ENCODE data around the gene FOXJ1. TPM values are rescaled to one million over a fixed set of nuclear protein-coding genes. Genes with fewer than 3 reads are reported as not detected.
A peak's percentile ranks its signal among the peaks of the same experiment; 100 is the strongest.

FOXJ1 gene
- total RNA-seq, 1 donor from 2014 or later: 2.1 TPM

- H3K9me3 Mint-ChIP-seq: no peaks in the 10 kb centered on the region
- H3K4me1 Mint-ChIP-seq: peaks cover 20% of the 10 kb centered on the region
- H3K4me3 Mint-ChIP-seq: no peak overlapping the region
- H3K27ac Mint-ChIP-seq: no peak overlapping the region
- TF ChIP-seq CTCF (IDR thresholded peaks at IDR 0.05; ENCODE audit: unreplicated experiment): peak; percentile 10
- no peak for DNase-seq (ENCODE audit: low spot score in 2 of 2, unreplicated experiment in 2 of 2)
- H3K36me3 Mint-ChIP-seq: no peaks in the 10 kb centered on the region
- H3K27me3 Mint-ChIP-seq (ENCODE audit: low read depth): peaks cover 4% of the 10 kb centered on the region
Measured at GRCh38 chr17:76107509-76107908, 33.5 kb downstream of the FOXJ1 start.

GRCh38 chr17:76106703-76107102 is 34.3 kb downstream of the FOXJ1 start:
- Mint-ChIP-seq H3K36me3 (peaks cover 2% of the 10 kb centered on the region), H3K4me3 (no peak overlapping the region), H3K27ac (peak overlapping the region; percentile 70), H3K27me3 (ENCODE audit: low read depth) (no peaks in the 10 kb centered on the region), H3K4me1 (peaks cover 20% of the 10 kb centered on the region), H3K9me3 (no peaks in the 10 kb centered on the region)
- DNase-seq (ENCODE audit: low spot score in 2 of 2, unreplicated experiment in 2 of 2): no peak
- TF ChIP-seq CTCF (IDR thresholded peaks at IDR 0.05; ENCODE audit: unreplicated experiment): no peak

- Mint-ChIP-seq H3K9me3 (no peaks in the 10 kb centered on the region), H3K36me3 (peaks cover 11% of the 10 kb centered on the region), H3K4me1 (peaks cover 20% of the 10 kb centered on the region), H3K27me3 (ENCODE audit: low read depth) (no peaks in the 10 kb centered on the region), H3K27ac (no peak overlapping the region), H3K4me3 (peak overlapping the region; percentile 34)
- no peak for DNase-seq (ENCODE audit: low spot score in 2 of 2, unreplicated experiment in 2 of 2)
- no peak for TF ChIP-seq CTCF (IDR thresholded peaks at IDR 0.05; ENCODE audit: unreplicated experiment)
Measured at GRCh38 chr17:76104896-76105231, 36.2 kb downstream of the FOXJ1 start.

GRCh38 chr17:76104140-76104895 is 36.7 kb downstream of the FOXJ1 start:
- DNase-seq (ENCODE audit: low spot score in 2 of 2, unreplicated experiment in 2 of 2): no peak
- H3K27ac Mint-ChIP-seq: peak overlapping the region; percentile 98
- peak overlapping the region; percentile 98 for H3K4me3 Mint-ChIP-seq
- H3K4me1 Mint-ChIP-seq: peaks cover 20% of the 10 kb centered on the region
- H3K36me3 Mint-ChIP-seq: peaks cover 15% of the 10 kb centered on the region
- no peak for TF ChIP-seq CTCF (IDR thresholded peaks at IDR 0.05; ENCODE audit: unreplicated experiment)
- no peaks in the 10 kb centered on the region for H3K27me3 Mint-ChIP-seq (ENCODE audit: low read depth)
- H3K9me3 Mint-ChIP-seq: no peaks in the 10 kb centered on the region

GRCh38 chr17:76103274-76104139 is 37.5 kb downstream of the FOXJ1 start, which contains the start of gene EXOC7:
EXOC7 (minus strand) TSS chr17:76103787; CDS start chr17:76103692, 95 bp downstream.
- H3K27ac Mint-ChIP-seq: peak within 1 kb of the TSS; percentile 98
- peaks cover 20% of the 10 kb centered on the region for H3K36me3 Mint-ChIP-seq
- H3K4me1 Mint-ChIP-seq: peaks cover 20% of the 10 kb centered on the region
- peak; percentile 90 to 95 for DNase-seq (ENCODE audit: low spot score in 2 of 2, unreplicated experiment in 2 of 2)
- TF ChIP-seq CTCF (IDR thresholded peaks at IDR 0.05; ENCODE audit: unreplicated experiment): no peak
- H3K27me3 Mint-ChIP-seq (ENCODE audit: low read depth): no peaks in the 10 kb centered on the region
- peak within 1 kb of the TSS; percentile 98 for H3K4me3 Mint-ChIP-seq
- H3K9me3 Mint-ChIP-seq: no peaks in the 10 kb centered on the region

All from mesothelial cell of epicardium (in vitro differentiated cells).